Esophagus (tissue), 2 donors: ENCODE data around the gene ZNG1B. TPM values are rescaled to one million over a fixed set of nuclear protein-coding genes. Genes with fewer than 3 reads are reported as not detected.
A peak's percentile ranks its signal among the peaks of the same experiment; 100 is the strongest.
"Not testable (repeated sequence)": the region's sequence is repeated elsewhere in the genome, so short reads cannot be mapped to it uniquely, and the experiment has no call there.

Source experiments
- H3K27ac ChIP-seq, 2 donors: one replicate each; pipeline ENCODE4 v1.5.1; 2013; ENCODE audit warnings: low read depth in 2 of 2, mild to moderate bottlenecking in 2 of 2, inconsistent platforms in 1 of 2, low read length in 1 of 2, moderate library complexity in 1 of 2
- H3K27me3 ChIP-seq, 2 donors: one replicate each; pipeline ENCODE4 v1.6.1; 2013; ENCODE audit warnings: low read length in 2 of 2, control low read depth in 1 of 2, mild to moderate bottlenecking in 1 of 2; ENCODE audit not compliant: insufficient read depth in 2 of 2, control insufficient read depth in 1 of 2
- H3K36me3 ChIP-seq, 2 donors: one replicate each; pipeline ENCODE4 v1.6.1; 2013; ENCODE audit warnings: low read length in 1 of 2; ENCODE audit not compliant: control insufficient read depth in 2 of 2, insufficient read depth in 2 of 2
- H3K4me1 ChIP-seq, 2 donors: one replicate each; pipeline ENCODE4 v1.6.1; 2013; ENCODE audit warnings: low read length in 1 of 2; ENCODE audit not compliant: control insufficient read depth in 2 of 2, insufficient read depth in 2 of 2
- H3K4me3 ChIP-seq, 2 donors: one replicate each; pipeline ENCODE4 v1.5.1; 2013; ENCODE audit warnings: low read length in 2 of 2, mild to moderate bottlenecking in 2 of 2, low read depth in 1 of 2, moderate library complexity in 1 of 2
- H3K9me3 ChIP-seq, 2 donors: one replicate each; pipeline ENCODE4 v1.6.1; 2013; ENCODE audit warnings: mild to moderate bottlenecking in 2 of 2, low read depth in 1 of 2, low read length in 1 of 2, moderate library complexity in 1 of 2; ENCODE audit not compliant: control insufficient read depth in 2 of 2, insufficient read depth in 1 of 2
- WGBS, 2 donors: extraction: QIAGEN DNeasy Blood & Tissue Kit; methylation state at CpG; one replicate each; pipeline ENCODE4 v1.1.7; 2013; 5-methylcytosine and 5-hydroxymethylcytosine counted together
- polyA plus RNA-seq, 2 donors: library from polyadenylated mRNA; stranded (reverse); fragments of 200-250 nt; gene quantifications; one replicate each; pipeline ENCODE4 v1.2.3, GENCODE V29; 2013
- donor health status: healthy with polysubstance abuse.
- donor health status: Bipolar disorder and iron deficiency.

Gene ZNG1B
- polyA plus RNA-seq = 10 to 100 TPM; 24.1 to 24.9 TPM

- H3K4me1 ChIP-seq, H3K36me3 ChIP-seq, H3K27me3 ChIP-seq, H3K9me3 ChIP-seq: not testable (repeated sequence)
- 0 to 1% methylated on average over 29 to 40 of the region's 56 CpGs for WGBS, 2 donors
- H3K27ac ChIP-seq = peak within 1 kb of the TSS; percentile 77 to 87
- peak within 1 kb of the TSS; percentile 41 to 43 for H3K4me3 ChIP-seq
Observed at GRCh38 chr2:113437508-113438465, at the start of gene ZNG1B. Gene ZNG1B, plus strand, starts transcription at chr2:113437691. Its CDS starts 178 bp downstream, at chr2:113437869.

DNA sequence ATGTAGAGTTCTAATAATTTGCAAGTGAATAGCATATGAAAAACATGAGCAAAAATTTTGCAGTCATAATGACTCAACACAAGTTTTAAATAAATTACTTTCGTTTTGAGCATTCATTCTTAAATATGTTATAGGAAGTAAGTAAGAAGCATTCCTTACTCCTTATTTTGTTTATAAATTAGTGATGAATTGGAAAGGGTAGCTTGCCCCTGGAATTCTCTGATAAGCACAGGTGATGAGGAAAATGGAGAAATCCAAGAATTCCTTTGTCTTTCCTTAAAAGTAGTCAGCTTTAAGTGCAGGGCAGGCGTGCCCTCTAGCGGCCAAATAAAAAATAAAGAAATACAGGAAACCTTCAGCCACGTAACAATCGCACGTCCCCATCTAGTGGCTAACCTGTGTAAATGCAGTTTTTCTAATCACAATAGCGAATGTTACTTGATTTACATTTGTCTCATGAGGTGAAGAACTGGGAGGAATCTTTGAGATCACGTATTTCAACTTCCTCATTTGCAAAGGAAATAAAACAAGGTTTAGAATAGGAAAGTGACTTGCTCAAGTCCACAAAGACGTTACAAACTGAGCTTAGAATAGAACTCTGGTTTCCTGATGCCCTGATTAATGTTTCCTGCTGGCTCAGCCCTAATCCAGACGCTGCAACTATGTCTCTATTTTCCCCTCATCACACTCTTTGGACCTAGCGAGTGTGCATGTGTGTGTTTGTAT lies 47.2 kb upstream of the ZNG1B start:
- Histone ChIP-seq H3K27ac (no peak overlapping the region), H3K36me3 (no peaks in the 10 kb centered on the region), H3K4me3 (no peak overlapping the region), H3K9me3 (no peaks in the 10 kb centered on the region), H3K27me3 (no peaks in the 10 kb centered on the region), H3K4me1 (no peaks in the 10 kb centered on the region)
- 13 to 14% methylated on average over 11 of the region's 11 CpGs for WGBS, 2 donors

- H3K27ac ChIP-seq = no peak overlapping the region
- no peaks in the 10 kb centered on the region for H3K9me3 ChIP-seq
- H3K4me3 ChIP-seq = no peak overlapping the region
- no peaks in the 10 kb centered on the region for H3K27me3 ChIP-seq
- 89 to 92% methylated on average over 6 of the region's 6 CpGs for WGBS, 2 donors
- no peaks in the 10 kb centered on the region for H3K36me3 ChIP-seq
- H3K4me1 ChIP-seq = no peaks in the 10 kb centered on the region
Observed at GRCh38 chr2:113391073-113391472, 46.4 kb upstream of the ZNG1B start.

GRCh38 chr2:113406114-113406513 lies 31.4 kb upstream of the ZNG1B start:
- 65% methylated on average over 5 of the region's 5 CpGs for WGBS, 2 donors
- no peak overlapping the region for H3K4me3 ChIP-seq

GRCh38 chr2:113407446-113408099 lies 29.9 kb upstream of the ZNG1B start:
- Histone ChIP-seq H3K4me3 (no peak overlapping the region), H3K9me3 (no peaks in the 10 kb centered on the region), H3K27ac (no peak overlapping the region), H3K27me3 (no peaks in the 10 kb centered on the region), H3K36me3 (no peaks in the 10 kb centered on the region), H3K4me1 (peaks cover 0 to 2% of the 10 kb centered on the region in 2 donors)
- 57 to 71% methylated on average over 3 of the region's 3 CpGs for WGBS, 2 donors

More at GRCh38 chr2:113406114-113406513, 31.4 kb upstream of the ZNG1B start:
- Histone ChIP-seq H3K4me1 (peaks cover 0 to 2% of the 10 kb centered on the region in 2 donors), H3K9me3 (no peaks in the 10 kb centered on the region), H3K36me3 (no peaks in the 10 kb centered on the region), H3K27me3 (no peaks in the 10 kb centered on the region), H3K27ac (no peak overlapping the region)

DNA sequence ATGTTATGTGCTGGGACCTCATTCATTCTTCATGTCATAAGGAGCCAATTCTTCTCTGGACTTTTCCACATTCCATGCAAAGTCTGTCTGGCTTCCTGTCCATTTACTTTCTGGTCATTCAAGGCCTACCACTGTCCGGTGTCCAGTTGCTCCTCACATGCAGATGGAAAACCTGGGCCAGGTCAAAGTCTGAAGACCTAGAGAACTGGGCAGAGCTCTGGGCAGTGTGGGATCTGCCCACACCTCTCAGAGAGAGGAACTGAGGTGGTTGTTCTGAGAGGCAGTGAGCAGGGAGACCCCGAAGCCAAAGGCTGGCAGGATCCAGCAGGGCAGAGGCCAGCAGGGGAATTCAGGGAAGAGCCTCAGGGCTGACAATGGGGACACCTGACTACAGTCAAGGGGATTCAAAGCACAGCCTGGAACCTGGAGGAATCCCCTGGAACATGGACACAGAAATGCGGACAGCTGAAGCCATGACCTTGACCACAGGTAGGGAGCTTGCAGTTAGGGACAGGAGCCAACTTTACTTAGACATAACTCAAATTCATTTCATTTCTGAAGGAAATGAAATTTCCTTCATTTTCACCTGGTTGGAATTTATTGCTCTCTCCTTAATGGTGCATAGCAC lies 25.7 kb upstream of the ZNG1B start:
- WGBS, 2 donors = 75 to 92% methylated on average over 1 of the region's 3 CpGs

GRCh38 chr2:113412774-113413173 lies 24.7 kb upstream of the ZNG1B start:
- H3K27ac ChIP-seq, H3K4me3 ChIP-seq, H3K9me3 ChIP-seq, H3K36me3 ChIP-seq, H3K4me1 ChIP-seq, H3K27me3 ChIP-seq: not testable (repeated sequence)
- WGBS, 2 donors = 62 to 68% methylated on average over 5 of the region's 5 CpGs

More for the DNA sequence above, 25.7 kb upstream of the ZNG1B start:
- not testable (repeated sequence) for H3K27ac ChIP-seq, H3K36me3 ChIP-seq, H3K4me1 ChIP-seq, H3K9me3 ChIP-seq, H3K4me3 ChIP-seq, H3K27me3 ChIP-seq

GRCh38 chr2:113431773-113432172 lies 5.7 kb upstream of the ZNG1B start:
- H3K36me3 ChIP-seq, H3K9me3 ChIP-seq, H3K4me1 ChIP-seq, H3K4me3 ChIP-seq, H3K27ac ChIP-seq, H3K27me3 ChIP-seq: not testable (repeated sequence)
- 33% methylated on average over 1 of the region's 1 CpG; no CpG with 5 or more reads in 1 of the 2 donors for WGBS, 2 donors

DNA sequence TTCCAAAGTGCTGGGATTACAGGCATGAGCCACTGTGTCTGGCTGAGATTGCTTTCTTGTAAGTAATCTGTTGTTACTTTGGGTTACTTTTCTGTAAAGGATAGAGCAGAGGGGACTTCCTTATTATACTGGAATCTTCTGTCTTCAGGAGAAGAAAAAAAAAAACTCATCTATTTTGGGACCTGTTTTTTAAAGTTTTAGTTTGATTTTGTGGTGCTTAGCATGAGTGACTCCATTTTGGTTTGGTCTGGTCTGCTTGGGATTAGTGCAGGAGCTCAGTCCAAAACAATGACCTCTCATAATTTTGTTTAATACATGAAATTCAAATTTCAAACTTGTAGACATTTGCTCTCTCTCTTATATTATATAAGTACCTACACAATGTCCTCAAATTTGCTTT lies 4.0 kb upstream of the ZNG1B start:
- not testable (repeated sequence) for H3K27ac ChIP-seq, H3K9me3 ChIP-seq, H3K36me3 ChIP-seq, H3K27me3 ChIP-seq, H3K4me3 ChIP-seq, H3K4me1 ChIP-seq
